Bone marrow (tissue), 2 donors: ENCODE results near the gene CTNND2.
"Not testable (repeated sequence)": the region's sequence is repeated elsewhere in the genome, so short reads cannot be mapped to it uniquely, and the experiment has no call there.

Source experiments
- DNase-seq, 2 donors: peaks; one replicate each; lab custom pipeline; 2025; lab: John Stamatoyannopoulos, UW

CTNND2 gene

DNA sequence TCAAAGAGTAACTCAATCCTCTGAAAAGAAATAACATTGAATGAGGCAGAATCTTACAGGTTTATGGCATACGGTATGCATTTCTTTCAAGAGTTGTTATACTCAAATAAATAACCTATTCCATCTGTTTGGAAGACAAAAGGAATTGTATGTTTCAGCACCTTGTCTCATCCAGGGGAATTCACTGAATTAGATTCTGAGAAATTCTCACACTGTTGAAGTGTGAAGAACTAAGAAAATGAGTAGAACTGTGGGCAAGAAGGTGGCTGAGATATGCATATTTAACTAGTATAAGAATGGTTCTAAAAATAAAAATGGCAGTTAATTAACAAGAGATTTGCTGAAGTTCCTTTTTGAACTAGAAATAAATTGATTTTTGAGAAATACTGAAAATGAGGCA is 863.9 kb downstream of the CTNND2 start:
- no peak for DNase-seq

DNA sequence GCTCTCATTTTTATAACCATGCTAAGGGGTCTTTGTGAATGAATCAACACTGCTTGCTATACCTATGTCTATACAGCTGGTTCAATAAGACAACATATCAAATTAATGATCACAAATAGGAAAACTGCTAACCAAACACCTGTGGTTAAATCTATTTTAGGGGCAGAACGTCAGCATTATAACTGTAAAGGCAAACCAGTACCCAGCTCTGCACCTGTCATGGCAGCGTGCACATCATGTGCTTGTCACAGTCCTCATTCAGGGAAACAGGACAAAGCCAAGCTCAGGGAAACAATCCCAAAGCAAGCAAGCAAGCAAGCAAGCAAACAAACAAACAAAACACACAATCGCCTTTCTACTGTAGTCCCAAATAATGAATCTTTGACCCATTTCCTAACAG is 865.5 kb downstream of the CTNND2 start:
- DNase-seq = no peak

DNA sequence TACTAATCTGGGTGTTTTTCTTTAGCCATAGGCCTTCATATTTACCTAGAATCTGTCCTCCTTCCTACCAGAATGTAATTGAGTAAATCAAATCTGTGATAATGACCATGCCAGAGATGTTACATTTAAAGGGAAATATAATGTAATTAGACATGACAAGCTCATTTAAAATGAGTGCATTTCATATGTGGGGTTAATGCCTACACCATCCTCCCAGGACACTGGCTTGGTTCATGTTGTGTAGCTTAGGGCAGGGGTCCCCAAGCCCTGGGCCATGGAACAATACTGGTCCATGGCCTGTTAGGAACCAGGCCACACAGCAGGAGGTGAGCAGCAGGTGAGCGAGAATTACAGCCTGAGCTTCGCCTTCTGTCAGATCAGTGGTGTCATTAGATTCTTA is 866.3 kb downstream of the CTNND2 start:
- no peak for DNase-seq

DNA sequence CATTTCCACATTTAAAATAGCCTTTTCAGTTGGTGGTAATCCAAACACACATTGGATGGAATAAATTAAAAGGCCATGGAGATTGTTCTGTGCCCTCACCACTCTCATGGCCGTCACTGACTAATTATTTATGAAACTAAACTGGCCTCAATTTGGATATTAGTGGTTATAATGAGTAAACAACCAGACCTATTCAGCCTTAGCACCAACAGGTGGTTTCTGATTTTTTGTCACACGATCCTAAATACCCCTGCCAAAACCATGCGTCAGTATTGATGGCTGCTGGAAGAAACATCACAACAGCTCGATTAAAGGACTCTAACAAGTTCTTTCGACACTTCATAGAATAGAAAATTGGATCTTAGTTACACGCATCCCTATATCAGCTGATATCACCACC is 867.2 kb downstream of the CTNND2 start:
- DNase-seq = no peak

DNA sequence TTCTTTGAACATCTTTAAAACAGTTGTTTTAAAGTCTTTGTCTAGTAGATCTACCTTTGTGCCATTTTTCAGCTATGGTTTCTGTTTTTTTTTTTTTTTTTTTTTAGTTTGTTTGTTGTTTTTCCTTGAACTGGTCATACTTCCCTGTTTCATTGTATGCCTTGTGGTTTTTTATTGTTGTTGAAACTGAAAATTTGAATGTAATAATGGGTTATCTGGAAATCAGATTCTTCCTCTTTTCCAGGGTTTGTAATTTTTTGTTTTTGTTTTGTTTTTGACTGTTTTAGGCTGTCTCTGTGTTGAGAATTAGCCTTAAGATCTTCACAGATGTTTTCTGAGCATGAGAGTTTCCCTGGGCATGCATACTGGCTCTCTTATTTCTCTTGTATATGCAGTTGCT is 873.6 kb downstream of the CTNND2 start:
- no peak for DNase-seq

DNA sequence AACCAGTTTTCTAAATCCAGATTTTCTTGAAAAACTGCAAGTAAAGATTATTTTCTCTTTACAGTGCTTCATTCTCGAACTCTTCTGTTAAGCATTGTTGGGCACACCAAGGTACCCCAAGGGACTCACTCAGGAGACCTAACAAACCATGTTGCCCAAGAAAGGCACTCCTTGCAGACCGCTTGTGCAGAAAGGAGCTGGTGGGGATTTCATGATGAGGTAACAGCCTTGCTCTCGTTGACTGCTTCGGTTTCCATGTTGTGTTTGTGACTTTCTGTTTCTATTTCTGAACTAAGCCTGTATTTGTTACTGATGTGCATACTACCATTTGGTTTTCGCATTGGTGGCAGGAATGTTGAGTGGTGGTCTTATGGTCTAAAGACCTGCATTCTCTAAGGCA is 876.6 kb downstream of the CTNND2 start:
- no peak for DNase-seq

DNA sequence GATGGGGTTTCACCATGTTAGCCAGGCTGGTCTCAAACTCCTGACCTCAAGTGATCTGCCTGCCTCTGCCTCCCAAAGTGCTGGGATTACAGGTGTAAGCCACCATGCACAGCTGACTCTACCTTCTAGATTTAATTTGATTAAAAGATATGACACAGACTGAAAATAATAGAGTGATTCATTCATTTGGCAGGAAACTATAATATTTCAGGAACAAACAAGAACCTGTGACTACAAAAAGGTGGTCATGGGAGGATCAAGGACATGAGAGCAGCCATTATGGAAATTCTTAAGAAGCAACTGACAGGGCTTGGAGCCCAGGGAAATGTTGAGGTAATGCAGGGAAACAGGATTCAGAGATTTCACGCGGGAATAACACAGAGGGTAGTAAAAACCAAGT is 877.7 kb downstream of the CTNND2 start:
- DNase-seq = no peak

DNA sequence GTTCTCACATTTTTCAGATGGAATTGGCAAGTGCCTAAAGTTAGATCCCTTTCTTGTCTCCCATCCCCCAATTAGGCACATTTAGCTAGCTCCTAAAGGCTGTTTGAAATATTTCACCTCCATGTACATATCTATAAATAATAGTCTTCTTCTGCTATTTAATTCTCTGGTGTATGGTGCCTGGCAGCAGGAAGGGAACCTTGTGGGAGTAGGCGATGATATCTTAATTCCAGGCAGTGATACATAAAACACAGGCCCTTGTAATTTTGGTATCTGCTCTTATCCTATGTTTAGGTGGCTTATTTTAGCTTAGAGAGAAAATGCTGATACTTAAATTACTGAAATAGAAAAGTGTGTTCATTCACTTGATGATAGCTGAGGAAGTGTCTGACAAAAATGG is 880.3 kb downstream of the CTNND2 start:
- DNase-seq = no peak

DNA sequence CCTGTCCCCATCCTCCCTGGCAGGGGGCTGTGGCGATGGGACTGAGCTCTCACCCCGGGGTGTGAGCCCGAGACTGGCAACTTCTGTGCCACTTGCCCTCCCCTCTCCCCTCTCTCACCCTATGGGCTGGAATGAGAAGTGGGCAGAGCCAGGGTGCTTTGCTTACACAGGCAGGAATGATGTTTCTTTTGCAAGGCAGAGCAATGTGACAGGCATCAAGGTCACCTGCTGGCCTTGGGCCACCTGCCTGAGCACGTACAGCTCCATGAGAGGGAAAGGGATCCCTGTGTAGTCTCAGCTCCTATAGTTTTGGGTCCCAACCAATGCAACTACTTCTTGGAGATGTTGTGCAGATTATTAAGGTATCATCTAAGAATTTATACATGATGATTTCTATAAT is 890.5 kb downstream of the CTNND2 start:
- DNase-seq = no peak

DNA sequence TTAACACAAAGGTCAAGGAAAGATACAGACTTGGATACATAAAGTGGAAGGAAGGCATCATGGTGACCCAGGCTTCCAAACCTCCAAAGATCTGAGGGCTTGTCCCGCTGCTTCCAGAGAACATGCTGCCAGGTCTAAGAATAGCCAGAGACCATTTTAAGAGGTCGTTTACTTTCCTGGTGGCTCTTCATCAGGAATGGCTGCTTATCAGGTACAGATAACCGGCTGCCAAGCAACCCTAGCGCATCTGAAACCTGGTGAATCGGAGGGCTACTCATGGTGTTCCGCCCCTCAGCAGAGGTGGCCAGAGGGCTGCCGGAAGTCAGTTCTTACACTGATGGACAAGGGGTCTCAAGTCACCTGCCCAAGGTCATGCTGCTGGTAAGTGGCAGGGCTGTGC is 892.0 kb downstream of the CTNND2 start:
- no peak for DNase-seq

DNA sequence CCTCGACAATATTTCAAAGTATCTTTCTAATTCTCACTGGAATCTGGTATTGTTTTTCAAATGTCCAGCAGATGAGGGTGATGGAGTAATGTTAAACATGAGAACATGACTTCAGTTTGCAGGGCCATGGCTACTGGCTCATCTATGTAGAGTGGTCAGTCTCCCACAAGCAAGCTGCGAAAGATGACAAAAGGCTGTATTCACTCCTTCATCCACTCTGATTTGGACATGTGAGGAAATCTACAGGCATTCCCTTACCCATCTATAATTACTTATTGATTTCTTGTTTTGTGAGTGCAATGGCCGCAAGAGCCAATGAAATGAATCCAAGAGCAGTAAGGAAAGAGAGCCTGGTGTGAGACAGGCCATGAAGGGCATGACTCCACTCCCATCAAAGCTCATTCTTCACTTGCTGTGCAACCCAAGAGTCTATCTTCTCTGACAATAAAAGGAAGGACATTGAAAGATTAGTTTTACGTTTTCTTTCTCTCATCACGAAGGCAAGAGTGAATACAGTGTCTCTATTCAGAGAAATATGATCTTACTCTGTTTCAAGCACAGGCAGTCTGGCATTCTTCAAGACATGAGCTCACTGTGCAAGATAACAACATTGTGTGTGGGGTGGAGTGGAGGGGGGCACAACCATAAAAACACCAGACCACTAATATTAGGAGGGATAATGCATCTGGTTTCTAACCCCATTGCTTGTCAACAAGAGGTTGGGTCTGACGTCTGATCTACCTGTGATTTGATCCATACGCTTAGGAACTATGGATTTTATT is 893.6 kb downstream of the CTNND2 start:
- DNase-seq = no peak

DNA sequence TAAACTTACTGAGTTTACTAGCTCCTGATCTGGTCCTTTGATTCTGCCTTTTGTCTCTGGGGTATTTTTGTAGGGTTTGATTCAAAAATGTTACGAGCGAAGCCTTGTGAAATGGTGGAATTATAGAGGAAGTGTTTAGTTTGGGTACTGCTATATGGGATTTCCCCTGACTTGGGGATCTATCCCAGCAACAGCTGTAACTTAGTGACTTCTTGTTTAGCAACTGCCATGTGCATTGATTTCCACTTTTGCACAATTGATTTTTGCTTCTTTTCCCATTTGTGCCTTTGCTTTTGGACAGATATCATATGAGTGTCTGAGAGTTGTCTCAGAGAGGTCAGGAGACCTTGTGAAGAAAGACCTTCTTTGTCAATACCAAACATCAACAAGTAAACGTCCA is 894.7 kb downstream of the CTNND2 start:
- no peak for DNase-seq

DNA sequence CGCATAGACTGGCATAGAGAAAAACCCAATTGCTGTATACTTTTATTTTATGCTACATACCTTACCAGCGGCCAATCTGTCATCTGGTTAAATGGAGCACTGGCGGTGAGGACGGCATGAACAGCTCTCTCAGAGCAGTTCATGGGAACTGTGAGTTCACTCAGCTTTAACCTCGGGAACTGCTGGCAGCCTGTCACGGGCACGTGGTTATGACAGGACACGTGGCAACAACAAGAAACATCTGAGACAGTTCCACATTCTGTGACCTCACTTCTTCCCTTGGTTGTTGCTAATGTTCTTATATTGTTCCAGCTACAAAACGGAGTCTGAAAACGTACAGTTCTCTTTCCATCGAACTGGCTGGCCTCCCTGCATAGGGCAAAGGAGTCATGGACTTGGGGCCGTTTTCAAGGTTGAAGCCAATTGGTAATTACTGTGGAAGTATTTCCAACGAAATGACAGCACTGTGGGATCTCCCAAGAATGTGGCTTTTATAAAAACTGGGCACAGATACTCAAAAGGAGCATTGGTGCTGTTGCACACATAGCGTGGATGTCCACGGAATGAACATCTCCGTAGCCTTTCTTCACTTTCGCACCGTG is 896.9 kb downstream of the CTNND2 start:
- DNase-seq = no peak

DNA sequence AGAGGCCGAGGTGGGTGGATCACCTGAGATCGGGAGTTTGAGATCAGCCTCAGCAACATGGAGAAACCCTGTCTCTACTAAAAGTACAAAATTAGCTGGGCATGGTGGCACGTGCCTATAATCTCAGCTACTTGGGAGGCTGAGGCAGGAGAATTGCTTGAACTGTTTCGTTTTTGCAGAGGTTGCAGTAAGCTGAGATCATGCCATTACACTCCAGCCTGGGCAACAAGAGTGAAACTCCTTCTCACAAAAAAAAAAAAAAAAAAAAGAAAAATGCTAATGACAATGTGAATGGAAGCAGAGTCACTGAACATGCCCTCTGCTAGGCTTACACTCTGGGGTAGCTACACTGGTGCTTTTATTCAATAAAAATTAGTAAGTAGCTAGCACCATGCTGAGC is 899.7 kb downstream of the CTNND2 start:
- DNase-seq = not testable (repeated sequence)

DNA sequence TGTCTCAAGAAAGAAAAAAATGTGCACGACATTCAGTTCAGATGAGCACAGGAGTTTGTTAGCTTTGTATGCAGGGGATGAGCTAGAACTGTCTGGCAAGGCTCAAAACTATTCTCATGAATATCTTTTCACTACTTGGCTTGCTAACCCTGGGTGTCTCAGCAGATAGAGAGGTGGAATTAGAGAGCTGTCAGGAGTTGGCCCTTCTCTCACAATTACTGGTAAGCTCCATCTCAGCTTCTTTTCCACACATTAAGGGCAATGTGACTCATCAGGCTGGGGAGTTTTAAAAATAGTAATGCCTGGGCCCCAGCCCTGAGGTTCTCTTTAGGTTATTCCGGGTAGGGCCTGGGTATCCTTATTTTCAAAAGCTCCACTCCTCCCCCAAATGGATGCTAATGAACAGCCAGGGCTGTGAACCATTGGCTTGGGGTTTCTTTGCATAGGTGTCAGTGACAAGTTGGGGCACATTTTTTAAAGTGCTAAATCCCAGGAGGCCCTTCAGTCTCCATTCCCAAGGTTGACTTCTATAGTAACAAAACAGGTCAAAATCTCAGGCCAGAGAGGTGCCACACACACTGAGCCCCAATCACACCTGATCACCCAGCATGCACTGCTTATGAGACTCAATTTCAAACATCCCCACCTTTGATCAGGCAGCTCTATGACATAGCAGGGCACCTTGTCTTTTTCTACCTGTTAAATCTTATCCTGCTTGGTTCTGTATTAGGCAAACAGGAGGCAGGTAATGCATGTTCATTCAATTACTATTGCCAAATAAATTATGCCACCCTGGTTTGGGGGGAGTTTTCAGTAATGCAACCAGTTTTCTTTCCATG is 903.5 kb downstream of the CTNND2 start:
- no peak for DNase-seq

DNA sequence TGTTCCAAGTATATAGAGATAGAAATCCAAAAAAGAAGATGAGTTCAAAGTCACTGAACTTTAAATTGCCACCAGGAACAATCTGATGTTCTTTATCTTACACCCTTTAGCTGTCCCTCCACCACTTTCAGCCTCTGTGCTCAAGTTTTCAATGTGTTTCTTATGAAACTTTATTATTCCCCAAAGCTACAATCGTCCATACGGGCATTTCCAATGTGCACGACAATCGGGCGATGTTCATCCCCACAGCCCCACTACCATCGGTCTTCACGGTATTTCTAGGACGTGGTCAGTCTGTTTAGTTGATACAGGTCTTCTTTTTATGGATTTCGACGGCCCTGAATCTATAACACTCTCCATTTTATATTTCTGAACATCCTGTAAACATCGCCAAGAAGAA is 904.5 kb downstream of the CTNND2 start:
- DNase-seq = no peak

DNA sequence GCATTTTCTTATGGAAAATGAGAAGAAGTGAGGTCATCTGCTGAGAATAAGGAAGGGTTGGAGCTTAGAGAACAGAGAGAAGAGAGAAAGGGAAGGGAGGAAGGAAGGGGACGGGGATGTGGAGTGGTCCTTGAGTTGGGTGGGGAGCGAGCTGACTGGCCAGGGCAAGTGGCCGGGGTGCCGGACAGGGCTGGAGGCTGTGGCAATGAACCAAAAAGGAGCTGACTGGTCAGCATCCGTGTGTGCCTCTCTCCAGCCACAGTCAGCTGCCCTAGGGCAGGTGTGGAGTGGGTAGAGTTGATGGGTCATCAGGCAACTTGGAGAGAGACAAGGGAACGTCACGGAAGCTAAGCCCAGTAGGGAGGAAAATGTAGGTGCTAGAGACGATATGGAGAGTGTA is 908.4 kb downstream of the CTNND2 start:
- no peak for DNase-seq

DNA sequence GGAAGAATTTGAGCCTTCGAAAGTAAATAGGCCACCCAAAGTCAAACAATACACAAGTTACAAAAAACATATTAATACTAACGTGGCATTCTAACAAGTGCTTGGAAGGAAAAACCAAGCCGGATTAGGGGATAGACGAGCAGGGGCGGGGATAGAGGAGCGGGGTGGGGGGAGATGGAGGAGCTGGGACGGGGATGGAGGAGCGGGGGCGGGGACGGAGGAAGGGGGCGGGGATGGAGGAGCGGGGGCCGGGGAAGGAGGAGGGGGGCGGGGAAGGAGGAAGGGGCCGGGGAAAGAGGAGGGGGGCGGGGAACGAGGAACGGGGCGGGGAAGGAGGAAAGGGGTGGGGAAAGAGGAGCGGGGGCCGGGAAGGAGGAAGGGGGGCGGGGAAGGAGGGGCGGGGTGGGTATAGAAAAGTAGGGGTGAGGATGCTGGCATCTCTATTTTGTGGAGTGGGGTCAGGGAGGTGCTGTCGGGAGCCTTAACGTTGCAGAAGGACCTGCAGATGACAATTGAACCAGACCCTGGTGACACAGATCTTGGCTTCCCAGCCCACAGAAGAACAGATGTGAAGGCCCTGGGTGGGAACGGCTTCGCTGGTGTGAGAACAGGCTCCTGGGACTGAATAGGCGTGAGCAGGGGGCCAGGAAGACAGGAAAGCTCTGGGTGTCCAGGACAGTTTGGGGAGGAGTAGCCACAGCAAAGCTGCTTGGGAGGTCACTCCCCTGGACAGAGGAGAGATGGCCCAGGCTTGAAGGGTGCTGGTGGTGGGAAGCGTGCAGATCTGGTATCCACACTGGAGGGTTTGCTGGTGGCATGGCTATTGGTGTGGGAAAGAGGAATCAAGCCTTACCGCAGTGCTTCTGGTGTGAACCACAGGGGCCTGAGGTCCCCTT is 909.9 kb downstream of the CTNND2 start:
- DNase-seq = no peak

DNA sequence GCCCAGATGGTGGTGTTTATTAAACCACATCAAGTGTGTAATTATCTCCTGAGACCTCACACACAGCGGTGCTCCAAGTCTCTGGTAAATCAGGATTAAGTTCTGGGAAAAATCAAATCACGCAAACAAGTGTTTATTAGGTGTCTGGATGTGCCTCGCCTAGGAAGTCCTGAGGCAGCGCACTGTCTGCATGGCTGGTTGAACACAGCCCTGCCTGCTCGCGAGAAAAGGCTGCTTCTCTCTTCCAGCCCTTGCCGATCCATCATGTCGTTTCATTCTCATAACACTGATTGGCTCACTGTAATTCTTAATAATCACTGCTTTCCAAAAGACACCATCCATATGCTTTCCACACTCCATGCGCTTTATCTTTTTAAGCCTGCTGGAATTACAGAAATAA is 913.6 kb downstream of the CTNND2 start:
- no peak for DNase-seq

DNA sequence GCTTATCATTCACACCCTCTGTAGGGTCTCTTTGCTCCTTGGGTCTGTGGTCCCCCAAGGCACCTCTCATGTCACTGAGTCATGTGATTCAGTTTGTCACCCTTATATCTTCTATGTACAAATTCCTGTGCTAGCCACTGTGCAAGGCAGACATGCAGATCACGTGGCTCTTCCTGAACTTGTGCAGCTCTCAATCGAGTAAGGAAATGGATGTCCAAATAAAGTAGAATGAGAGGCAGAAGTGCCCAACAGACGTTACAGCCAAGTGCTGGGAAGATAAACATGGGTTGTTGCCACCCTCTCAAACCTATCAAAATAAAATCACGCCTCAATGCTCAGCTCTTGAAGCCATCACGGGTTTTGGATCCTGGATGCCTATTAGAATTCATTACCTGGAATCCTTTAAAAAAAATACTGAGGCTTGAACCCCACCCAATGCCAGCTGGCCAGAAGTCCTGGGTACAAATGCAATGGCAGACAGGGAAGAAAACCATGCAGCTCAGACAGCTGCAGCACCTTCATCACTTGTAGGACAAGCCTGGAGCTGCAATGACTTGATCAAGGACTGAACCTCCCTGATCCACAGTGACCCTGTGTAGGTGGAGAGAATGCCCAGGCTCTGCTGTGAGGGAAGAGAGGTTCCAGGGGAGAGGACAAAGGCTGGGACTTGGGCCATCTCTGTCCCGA is 914.5 kb downstream of the CTNND2 start:
- no peak for DNase-seq

DNA sequence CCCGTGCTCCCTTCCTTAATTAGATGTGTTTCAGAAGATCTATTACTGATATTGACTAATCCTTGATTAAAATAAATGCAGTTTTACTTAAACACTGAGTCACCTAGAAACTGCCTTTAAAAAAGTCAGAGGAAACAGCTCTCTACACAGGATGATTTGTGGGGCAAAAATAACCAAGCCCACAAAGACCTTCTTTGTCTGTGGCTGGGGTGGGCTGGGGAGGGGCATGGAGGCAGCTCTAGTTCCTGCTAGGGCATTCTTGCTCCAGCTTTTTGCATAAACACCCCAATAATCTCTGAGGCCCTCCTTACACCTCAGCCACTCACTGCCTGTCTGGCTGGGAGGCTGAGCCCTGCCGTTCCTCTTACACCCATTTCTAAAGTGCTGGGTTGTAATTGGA is 915.6 kb downstream of the CTNND2 start:
- DNase-seq = no peak
